Stimulated activated CD4-positive, alpha-beta T cell treated with anti-CD3 and anti-CD28 coated beads, Interleukin-4, amount 100 ng/mL, for 1 hour (primary cell): Measurements from ENCODE around the gene C1orf232.

Experiments
- DNase-seq: peaks from one replicate; pipeline ENCODE4 v3.0.0-alpha.2; 2020

C1orf232 gene

DNA sequence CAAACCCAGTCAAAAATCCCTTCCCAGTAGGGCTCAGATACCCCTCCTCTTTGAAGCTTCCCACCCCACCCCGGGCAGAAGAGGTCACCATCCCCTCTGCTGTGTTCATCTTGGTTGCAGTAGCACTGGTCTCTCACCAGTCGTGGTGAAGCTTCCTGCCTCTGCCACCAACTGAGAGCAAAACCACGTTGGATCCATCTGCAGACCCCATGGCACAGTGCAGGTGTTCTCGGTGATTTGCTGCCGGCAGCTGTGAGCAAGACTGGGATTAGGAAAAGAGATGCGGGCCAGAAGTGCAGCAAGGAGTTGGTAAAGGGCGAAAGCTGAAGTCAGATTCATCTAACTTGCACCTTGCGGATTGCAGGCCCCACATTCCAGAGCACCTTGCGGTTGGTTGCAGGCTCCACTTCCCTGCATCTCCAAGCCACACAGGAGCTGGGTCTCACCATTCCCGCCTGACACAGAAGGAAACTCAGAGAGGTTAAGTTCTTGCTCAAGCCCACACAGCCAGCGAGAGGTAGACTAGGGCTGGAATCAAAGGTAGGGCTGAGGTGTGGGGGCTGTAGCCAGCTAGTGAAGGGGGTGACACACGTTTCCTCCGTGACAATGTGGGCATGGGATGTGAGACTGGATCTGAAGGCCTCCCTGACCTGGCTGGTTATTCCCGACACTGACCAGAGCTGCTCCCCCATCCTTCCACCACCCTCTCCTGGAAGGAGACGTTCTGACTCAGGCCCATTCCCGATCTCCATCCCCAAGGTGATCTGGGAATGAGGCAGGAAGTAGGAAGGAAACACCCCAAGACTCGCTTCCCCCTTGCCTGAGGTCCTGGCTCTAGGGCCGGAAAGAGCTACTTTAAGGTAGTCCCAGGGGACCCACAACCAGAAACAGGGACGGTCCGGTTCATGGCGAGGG lies 13.1 kb downstream of the C1orf232 start:
- no peak for DNase-seq

DNA sequence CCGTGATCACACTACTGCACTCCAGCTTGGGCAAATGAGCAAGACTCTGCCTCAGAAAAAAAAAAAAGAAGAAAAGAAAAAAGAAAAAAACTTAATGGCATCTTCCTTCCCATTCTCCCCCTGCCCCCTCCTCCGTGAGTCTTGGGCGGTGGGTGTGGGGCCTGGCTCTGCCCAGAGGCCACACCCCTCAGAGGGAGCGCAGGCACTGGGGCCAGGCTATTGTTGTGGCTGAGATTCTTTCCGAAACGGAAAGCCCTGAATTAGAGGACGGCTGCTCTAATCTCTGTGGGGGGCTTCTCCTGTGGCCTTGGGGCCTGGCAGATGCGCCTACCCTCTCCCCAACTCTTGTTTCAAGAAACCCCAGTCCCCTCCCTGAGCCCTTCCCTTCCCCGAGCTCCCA lies 14.0 kb downstream of the C1orf232 start:
- no peak for DNase-seq

DNA sequence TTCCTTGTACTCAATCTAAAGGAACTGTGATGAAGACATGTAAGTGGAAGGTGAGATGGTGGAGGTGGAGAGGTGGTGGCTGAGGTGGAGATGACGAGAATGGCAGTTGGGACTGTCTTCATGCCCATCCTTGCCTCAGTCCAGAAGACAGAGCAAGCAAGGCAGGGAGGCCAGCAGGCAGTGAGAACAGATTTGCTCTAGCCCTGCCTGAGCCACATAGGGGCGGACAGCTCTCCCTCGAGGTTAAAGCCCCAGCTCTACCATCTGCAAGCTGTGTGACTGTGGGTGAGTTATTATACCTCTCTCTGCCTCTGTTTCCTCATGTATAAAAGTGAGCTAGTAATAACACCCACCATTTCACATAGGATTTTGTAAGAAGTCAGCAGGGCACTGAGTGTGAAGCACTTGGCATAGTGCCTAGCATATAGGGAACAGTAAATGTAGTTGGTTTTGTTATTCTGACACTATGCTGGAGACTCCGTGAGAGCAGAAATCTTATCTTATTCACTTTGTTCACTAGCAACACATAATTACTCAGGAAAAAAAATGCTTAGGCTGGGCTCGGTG lies 14.7 kb downstream of the C1orf232 start:
- no peak for DNase-seq

DNA sequence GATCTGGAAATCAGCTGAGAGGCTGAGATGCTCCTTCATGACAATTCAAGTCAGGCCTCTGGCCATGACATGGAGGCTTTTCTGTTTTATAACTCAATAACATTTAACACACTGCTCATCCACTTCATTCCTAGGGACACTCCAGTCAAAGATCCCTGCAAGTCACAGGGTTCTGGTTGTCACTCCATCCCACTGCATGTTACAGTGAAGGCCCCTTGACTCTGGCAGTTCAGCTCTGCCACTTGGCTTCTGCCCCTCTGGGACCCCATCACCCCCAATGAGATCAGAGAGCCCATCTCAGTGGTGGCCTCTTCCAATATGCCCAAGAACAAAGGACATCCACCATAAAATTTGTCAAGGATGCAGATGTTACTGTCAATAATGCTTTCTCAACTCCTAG lies 19.9 kb downstream of the C1orf232 start:
- DNase-seq: no peak

DNA sequence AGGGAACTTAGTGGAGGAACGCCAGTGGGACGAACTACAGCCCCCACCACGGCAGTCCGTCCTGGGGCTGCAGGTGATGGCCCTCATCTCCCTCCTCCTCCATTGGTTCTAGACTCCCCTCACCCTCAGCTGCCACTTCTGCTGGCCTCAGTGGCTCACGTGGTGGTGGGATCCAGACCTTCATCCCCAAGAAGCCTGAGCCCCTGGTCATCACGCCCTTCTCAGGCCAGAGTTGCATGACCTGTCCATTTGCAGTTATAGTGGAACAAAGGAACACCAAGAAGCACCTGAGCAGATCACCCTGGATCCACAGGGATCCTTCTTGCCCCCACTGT lies 22.8 kb downstream of the C1orf232 start:
- no peak for DNase-seq

DNA sequence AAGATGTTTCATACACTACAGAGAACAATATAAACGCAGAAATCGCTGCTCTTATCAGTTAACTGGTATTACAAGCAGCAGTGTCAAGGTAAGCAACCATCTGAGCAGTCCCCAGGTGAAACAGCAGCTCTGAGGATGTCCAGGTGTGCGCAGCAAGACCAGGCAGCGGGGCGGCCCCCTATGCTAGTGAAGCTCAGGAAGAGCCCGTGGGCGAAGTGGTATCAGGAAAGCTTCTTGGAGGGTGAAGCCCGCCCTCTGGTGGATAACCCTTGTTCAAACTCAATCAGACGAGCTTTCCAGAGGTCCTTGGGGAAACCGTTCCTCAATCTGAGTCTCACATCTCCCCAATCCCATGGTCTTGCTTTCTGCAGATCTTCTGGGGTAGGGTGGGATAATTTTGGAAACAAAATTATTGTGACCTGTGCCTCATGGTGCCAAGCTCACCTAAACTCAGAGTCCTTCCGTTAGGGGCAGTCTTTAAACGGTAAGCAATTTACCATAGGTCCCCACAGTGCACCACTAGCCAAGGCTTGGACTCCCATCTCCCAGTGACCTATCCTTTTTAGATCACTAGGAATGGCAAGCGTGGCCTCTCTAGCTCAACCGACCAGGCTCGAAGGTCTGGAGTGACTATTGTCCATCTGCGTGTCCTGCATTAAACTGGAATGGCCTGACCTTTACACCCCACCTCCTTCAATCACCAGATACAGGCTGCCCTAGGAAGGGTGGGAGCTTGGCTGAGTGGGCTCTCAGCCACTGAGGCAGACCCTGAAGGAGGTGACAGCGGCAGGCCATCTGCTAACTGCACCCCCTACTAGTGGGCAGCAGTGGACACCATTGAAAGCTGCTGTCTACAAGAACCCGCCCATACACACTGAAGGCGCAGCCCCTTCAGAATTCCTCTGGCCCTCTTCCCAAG lies 23.5 kb downstream of the C1orf232 start:
- peak; percentile 64 for DNase-seq

DNA sequence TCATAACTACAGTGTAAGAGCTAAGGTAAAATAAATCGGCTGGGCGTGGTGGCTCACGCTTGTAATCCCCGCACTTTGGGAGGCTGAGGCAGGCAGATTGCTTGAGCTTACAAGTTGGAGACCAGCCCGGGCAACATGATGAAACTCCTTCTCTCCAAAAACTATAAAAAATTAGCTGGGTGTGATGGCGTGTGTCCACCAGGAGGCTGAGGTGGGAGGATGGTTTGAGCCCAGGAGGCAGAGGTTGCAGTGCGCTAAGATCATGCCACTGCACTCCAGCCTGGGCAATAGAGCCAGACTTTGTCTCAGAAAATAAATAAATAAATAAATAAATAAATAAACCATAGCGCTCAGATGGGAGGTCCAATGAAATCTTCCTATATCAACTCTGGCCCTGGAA lies 26.6 kb downstream of the C1orf232 start:
- DNase-seq: no peak

DNA sequence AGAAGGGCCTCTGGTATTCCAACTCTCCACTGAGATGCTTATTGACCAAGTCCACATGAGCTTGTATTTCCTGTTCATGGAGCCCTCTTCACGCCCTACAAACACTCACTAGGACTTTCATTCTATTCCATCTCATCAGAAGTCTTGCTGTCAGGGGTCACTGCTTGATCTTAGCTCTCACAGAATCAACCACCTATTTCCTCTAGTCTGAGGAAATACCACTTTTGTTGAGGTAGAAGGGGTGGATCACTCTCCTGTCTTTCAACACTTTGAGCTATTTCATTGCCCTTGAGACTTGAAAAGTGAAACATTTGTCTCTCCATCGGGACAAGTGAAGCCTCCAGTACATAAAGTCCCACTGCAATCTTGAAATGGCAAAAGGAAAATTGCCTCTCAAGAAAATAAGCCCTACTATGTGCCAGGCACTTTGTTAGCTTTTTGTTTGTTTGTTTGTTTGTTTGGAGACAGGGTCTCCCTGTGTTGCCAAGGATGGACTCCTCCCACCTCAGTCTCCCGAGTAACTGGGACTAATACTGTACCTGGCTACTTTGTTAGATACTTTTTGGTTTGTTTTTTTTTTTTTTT lies 29.7 kb downstream of the C1orf232 start:
- no peak for DNase-seq

DNA sequence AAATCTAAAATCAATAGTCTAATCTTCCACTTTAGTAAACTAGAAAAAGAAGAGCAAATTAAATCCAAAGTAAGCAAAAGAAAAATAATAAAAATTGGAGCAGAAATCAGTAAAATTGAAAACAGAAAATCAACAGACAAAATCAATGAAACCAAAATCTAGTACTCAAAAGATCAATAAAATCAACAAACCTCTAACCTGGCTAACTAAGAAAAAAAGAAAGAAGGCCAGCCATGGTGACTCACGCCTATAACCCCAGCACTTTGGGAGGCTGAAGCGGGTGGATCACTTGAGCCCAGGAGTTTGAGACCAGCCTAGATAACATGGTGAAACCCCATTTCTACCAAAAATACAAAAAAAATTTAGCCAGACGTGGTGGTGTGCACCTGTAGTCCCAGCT lies 34.3 kb downstream of the C1orf232 start:
- DNase-seq: no peak

DNA sequence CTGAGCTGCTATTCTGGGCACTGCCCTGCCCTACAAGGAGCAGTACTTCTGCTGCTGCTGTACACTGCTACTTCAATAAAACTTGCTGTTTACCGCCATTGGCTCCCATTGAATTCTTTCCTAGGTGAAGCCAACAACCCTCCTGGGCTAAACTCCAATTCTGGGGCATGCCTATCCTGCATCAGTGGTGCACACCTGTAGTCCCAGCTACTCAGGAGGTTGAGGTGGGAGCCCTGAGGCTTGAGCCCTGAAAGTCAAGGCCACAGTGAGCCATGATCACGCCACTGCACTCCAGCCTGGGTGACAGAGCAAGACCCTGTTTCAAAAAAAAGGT lies 36.0 kb downstream of the C1orf232 start:
- DNase-seq: no peak

DNA sequence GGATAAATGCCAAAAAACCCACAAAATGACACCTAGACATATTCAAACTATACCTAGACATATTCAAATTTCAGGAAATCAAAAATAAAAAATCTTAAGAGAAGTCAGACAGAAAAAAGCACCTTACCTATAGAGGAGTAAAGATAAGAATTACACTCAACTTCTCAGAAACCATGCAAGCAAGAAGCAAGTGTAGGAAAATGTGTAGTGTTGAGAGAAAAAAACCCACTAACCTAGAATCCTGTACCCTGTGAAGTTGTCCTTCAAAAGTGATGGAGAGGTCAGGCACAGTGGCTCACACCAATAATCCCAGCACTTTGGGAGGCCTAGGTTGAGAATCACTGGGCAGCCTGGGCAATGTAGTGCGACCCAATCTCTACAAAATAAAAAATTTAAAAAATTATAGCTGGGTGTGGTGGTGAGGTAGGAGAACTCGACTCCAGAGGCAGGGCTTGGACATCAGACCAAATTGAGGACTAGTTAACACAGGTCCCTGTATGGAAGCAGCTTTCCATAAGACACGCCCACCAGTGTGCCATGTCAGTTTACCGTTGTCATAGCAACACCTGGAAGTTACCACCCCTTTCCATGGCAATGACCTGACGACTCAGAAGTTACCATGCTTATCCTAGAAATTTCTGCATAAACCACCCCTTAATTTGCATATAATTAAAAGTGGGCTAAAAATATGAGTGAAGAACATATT lies 36.5 kb downstream of the C1orf232 start:
- DNase-seq: no peak

DNA sequence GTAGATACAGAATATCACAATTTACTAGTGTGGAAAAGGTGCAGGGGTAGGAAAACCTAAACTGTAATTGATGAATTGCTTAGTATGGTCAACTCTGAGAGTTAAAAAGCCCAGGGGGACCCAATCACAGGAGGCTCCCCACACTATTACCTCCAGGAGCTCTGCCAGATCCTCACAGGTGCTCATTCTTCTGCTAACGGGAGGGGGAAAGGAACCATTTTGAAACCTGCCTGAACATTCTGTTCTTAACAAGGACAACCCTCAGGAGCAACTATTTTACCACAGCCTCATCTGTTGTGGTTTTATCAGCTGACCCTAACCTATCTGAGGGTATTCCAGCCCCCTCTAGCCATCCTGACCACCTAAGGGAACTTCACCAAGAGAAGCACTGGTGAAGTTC lies 38.1 kb downstream of the C1orf232 start:
- DNase-seq: no peak

DNA sequence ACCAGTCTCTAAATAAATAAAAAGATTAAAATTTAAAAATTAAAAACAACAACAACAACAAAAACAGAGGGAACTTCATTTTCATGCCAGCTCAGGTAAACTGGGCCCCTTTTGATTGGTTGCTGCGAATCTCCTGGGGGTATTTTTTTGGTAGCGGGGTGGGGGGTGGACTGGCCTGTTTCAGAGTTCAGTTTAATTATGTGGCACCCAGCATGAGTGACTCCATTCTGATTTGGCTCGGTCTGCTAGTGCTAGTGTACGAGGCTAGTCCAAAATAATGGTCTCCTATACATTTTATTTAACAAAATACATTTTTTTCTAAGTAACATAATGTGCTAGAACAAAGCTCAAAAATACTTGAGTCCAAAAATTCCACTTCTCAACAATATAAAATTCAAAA lies 39.0 kb downstream of the C1orf232 start:
- DNase-seq: no peak

DNA sequence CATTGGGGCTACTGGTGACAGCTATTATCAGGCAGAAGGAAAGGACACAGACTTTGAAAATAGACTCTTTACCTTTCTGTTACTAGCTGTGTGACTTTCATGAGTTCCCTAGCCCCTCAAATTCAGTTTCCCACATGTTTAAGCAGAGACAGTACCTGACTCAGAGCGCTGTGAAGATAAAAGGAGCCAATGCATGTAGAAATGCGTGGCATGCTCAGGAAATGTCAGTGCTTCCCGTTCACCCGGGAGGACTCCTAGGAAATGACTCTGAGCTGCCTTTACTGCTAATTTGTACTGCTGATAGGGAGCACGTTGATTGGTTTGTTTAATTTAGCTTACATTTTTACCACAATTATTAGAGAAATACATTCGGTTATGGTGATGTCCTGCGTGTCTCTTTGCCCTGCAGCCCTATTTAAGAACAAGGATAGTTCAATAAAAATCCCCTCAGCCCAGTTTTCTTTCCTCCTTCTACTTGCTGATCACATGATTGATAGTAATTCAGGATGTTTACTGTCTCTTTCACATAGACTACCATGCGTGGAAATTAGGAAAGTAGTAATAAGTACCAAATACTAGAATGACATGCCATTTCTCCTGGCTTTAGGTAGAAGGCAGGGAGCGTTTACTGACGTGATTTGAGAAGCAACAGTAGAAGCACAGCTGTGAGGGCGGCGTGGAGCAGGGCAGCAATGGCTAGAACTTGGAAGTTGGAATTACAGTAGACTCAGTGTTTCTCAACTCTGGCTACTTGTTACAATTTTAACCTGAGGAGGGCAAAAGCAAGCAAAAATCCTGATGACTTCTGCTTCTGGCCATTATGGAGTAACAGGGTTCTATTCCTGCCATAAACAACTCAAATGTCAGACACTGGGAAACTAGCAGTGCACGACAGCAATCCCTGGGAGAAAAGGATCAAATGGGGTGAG lies 41.3 kb downstream of the C1orf232 start:
- no peak for DNase-seq

DNA sequence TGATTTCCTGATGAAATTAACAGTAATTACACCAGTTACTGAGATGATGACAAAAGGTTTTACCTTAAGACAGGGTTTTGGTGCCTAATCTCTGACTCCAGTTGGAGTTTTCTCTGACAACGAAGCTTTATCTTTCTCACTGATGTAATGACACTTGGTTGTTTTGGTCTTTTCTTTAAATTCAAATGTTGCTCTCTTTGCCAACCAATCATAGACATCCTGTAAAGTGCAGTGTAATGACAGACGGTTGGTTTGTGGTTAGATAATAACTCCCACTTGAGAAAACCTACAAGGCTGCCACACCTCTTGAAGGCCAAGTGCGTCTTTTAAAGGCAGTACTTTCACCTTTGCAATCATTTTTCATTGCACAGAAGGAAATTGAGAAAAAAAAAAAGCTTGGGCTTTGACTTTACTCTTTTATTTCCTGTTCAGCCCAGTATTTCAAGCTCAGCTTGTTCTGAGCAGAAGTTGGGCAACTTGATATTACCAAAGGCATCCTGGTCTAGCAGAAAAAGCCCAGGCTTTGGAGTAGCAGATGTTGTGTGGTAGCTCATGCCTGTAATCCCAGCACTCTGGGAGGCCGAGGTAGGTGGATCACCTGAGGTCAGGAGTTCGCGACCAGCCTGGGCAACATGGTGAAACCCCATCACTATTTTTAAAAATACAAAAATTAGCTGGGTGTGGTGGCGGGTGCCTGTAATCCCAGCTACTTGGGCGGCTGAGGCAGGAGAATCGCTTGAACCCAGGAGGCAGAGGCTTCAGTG lies 42.3 kb downstream of the C1orf232 start:
- peak; percentile 21 for DNase-seq

DNA sequence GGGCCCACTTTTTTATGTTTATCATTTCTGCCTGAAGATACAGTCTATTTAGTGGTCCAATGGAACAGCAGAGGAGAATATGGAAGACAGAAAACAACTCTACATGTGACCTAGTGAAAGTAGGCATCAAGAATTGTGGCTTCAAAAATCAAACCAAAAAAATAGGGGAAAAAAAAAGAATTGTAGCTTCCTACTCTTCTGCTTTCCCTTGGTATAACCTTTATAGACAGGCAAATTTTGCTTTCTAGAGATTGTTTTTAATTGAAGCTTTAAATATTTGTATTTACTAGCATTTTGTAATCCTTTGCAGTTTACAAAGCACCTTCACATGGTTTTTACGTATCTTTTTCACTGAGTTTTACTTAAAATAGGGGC lies 42.8 kb downstream of the C1orf232 start:
- DNase-seq: no peak

DNA sequence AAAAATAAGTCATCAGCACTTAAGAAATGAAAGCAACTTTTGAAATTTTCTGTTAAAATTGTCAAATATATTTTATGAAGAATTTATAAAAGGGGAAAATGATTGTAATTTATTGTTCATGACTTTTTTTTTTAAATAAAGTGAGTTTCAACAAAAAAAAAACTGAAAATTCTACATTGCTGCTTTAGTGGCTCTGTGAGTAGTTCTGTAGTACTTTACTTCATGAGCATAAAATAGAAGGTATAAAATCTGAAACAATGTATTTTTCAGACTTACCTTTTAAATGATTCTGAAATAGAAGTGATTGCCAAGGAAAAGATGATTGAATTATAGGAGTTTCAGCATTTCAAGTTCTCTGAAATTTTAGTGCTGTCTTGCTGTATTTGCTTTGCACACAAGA lies 43.4 kb downstream of the C1orf232 start:
- no peak for DNase-seq

DNA sequence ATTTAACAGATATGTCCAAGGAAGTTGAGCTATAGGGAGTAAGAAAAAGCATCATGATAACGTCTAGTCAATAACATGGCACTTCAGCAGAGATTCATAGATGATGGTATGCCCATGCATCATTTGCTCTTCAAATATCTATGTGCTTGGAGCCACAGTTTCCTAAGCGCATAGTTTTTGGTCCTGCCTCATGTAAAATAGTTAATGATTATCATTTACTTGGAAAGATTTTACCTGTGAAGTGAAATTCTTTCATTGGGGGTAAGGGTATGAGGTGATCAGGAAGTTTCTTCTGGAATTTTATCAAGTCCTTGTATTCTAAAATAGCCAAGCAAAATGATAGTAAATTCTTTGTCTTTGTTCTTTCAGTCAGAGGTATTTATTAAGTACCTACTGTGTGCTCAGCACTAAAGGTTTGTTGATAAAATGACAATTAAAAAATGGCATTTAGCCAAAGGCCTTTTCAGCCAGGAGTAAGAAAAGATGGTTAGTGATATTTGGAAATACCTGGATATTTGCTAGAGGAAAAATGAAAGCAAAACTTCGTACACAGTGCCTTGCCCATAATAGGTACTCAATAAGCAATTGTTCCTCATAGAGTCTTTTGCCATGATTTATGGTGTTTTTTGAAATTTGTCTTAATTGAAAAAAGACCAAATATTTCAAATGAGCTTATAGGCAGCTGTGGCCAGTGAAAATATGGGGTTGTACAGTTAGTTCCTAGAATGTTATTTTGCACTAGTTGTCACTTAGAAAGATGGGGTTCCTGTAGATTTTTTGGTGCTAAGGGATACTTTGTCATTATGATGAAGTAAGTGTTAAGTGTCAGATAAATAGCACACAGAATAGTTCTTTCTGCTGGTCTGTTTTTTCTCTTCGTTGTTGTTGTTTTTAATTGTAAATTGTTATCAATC lies 44.1 kb downstream of the C1orf232 start:
- no peak for DNase-seq
